GM23338 (cell line): ENCODE data around the gene SETBP1. TPM values are rescaled to one million over a fixed set of nuclear protein-coding genes. Genes with fewer than 3 reads are reported as not detected.

ENCODE experiments used
- ATAC-seq: fragments of 200-7000 bp; cut with Tn5 transposase; 3 replicates; pipeline ENCODE4 v1.9.1; 2020
- DNase-seq: peaks from one replicate; pipeline ENCODE4 v3.0.0-alpha.2; 2015; ENCODE audit warnings: low spot score
- H2AFZ ChIP-seq: fragments of 200-600 bp; sonication (generic); 2 replicates; pipeline ENCODE4 v1.8.0; 2016; ENCODE audit warnings: antibody characterized with exemption, mild to moderate bottlenecking, moderate library complexity
- H3F3A ChIP-seq: fragments of 200-600 bp; sonication (generic); replicated peaks from 2 replicates; pipeline ENCODE4 v1.8.0; 2017; ENCODE audit warnings: antibody characterized with exemption, mixed run types, low read depth
- H3K27ac ChIP-seq: fragments of 200-600 bp; sonication (generic); 2 replicates; pipeline ENCODE4 v1.6.1; 2016; ENCODE audit warnings: low read depth
- H3K27me3 ChIP-seq: fragments of 200-600 bp; sonication (generic); 2 replicates; pipeline ENCODE4 v1.8.0; 2016; ENCODE audit warnings: mild to moderate bottlenecking, mixed run types, moderate library complexity; ENCODE audit not compliant: insufficient read depth
- H3K36me3 ChIP-seq: fragments of 200-600 bp; sonication (generic); 2 replicates; pipeline ENCODE4 v1.8.0; 2016; ENCODE audit warnings: mild to moderate bottlenecking; ENCODE audit not compliant: insufficient read depth
- H3K4me1 ChIP-seq: fragments of 200-600 bp; sonication (generic); 2 replicates; pipeline ENCODE4 v1.8.0; 2016; ENCODE audit warnings: mild to moderate bottlenecking, moderate library complexity; ENCODE audit not compliant: insufficient read depth
- H3K4me2 ChIP-seq: fragments of 200-600 bp; sonication (generic); 2 replicates; pipeline ENCODE4 v1.7.1; 2017; ENCODE audit warnings: mixed run types
- H3K4me3 ChIP-seq: fragments of 200-600 bp; sonication (generic); 2 replicates; pipeline ENCODE4 v1.6.1; 2016; ENCODE audit warnings: mixed run types
- H3K79me2 ChIP-seq: fragments of 200-600 bp; sonication (generic); replicated peaks from 2 replicates; pipeline ENCODE4 v1.8.0; 2017; ENCODE audit warnings: mild to moderate bottlenecking; ENCODE audit not compliant: insufficient read depth
- H3K9me2 ChIP-seq: fragments of 200-600 bp; sonication (generic); 2 replicates; pipeline ENCODE4 v1.8.0; 2017; ENCODE audit not compliant: insufficient read depth
- H4K20me1 ChIP-seq: fragments of 200-600 bp; sonication (generic); replicated peaks from 2 replicates; pipeline ENCODE4 v1.8.0; 2017; ENCODE audit warnings: mild to moderate bottlenecking; ENCODE audit not compliant: insufficient read depth
- H3K27ac Mint-ChIP-seq: 2 replicates; pipeline ENCODE4 v1.8.0; 2020; ENCODE audit warnings: inconsistent platforms, mild to moderate bottlenecking, moderate library complexity, mixed read lengths
- H3K27me3 Mint-ChIP-seq: 3 replicates; pipeline ENCODE4 v1.8.0; 2022; ENCODE audit warnings: low read depth, mild to moderate bottlenecking, moderate library complexity, mixed read lengths, inconsistent platforms; ENCODE audit not compliant: insufficient read depth, poor library complexity
- H3K36me3 Mint-ChIP-seq: 3 replicates; pipeline ENCODE4 v1.8.0; 2021; ENCODE audit warnings: low read depth, mild to moderate bottlenecking, inconsistent platforms, moderate library complexity, mixed read lengths
- H3K4me1 Mint-ChIP-seq: 3 replicates; pipeline ENCODE4 v1.8.0; 2020; ENCODE audit warnings: mild to moderate bottlenecking, inconsistent platforms, mixed read lengths
- H3K4me3 Mint-ChIP-seq: 3 replicates; pipeline ENCODE4 v1.8.0; 2021; ENCODE audit warnings: moderate library complexity, mild to moderate bottlenecking, inconsistent platforms, mixed read lengths
- H3K9me3 Mint-ChIP-seq: 3 replicates; pipeline ENCODE4 v1.8.0; 2020; ENCODE audit warnings: moderate library complexity, mild to moderate bottlenecking, inconsistent platforms, mixed read lengths
- CREB1 ChIP-seq: fragments of 250-450 bp; sonication (Bioruptor Pico); IDR thresholded peaks from 2 replicates; pipeline ENCODE4 v1.5.0; 2020; ENCODE audit warnings: low read depth, mild to moderate bottlenecking, moderate library complexity
- CTCF ChIP-seq, 2 experiments: fragments of 200-600 bp in 1 of 2; sonication (generic) in 1 of 2; conservative IDR thresholded peaks; 2 replicates each; pipeline versions ENCODE4 v1.5.1 to v1.6.1; 2016 to 2017; ENCODE audit warnings: antibody characterized with exemption in 2 of 2, low read depth in 2 of 2, mild to moderate bottlenecking in 2 of 2, moderate library complexity in 1 of 2
- ETS1 ChIP-seq: IDR thresholded peaks from 2 replicates; pipeline ENCODE4 v1.6.1; 2016; ENCODE audit warnings: antibody characterized with exemption
- NANOG ChIP-seq: IDR thresholded peaks from 2 replicates; pipeline ENCODE4 v1.6.1; 2016; ENCODE audit warnings: antibody characterized with exemption, borderline replicate concordance
- POLR2AphosphoS5 ChIP-seq: IDR thresholded peaks from 2 replicates; pipeline ENCODE4 v1.6.1; 2016; ENCODE audit warnings: antibody characterized with exemption, low read depth
- ZNF331 ChIP-seq: fragments of 250-450 bp; sonication (Bioruptor Pico); IDR thresholded peaks from 2 replicates; pipeline ENCODE4 v1.5.0; 2020; ENCODE audit warnings: low read depth, mild to moderate bottlenecking, moderate library complexity
- ZNF462 ChIP-seq: fragments of 250-450 bp; sonication (Bioruptor Pico); IDR thresholded peaks from 2 replicates; pipeline ENCODE4 v1.5.0; 2020; ENCODE audit warnings: mild to moderate bottlenecking, moderate library complexity
- polyA plus RNA-seq: library from polyadenylated mRNA; unstranded; fragments of >200 nt; fragmentation: Nextera tagmentation; extraction: Ambion mirVana; gene quantifications from 2 replicates; pipeline ENCODE4 v1.2.1, GENCODE V29; 2016
- total RNA-seq: library from RNA; depleted of rRNA; stranded (reverse); fragments of >200 nt; shearing (Covaris generic); gene quantifications from 2 replicates; pipeline ENCODE4 v1.2.3, GENCODE V29; 2014

Gene SETBP1
- total and polyA plus RNA-seq, 2 experiments from 2014 or later, result 1.6 to 5.5 TPM

- no peak for TF ChIP-seq ZNF462
Observed at GRCh38 chr18:44958040-44958439, 277.4 kb downstream of the SETBP1 start (continued).

- no peak overlapping the region for H3K4me3 Mint-ChIP-seq
- no peaks in the 10 kb centered on the region for H3K27me3 Mint-ChIP-seq
- Histone ChIP-seq H4K20me1 (no peaks in the 10 kb centered on the region), H3K9me2 (0 out of 2 replicates have a peak, but pooled peaks cover 3% of the 10 kb centered on the region), H3K79me2 (no peaks in the 10 kb centered on the region), H3K4me1 (no peaks in the 10 kb centered on the region), H3F3A (no peaks in the 10 kb centered on the region), H3K27me3 (no peaks in the 10 kb centered on the region), H2AFZ (no peak overlapping the region), H3K4me3 (no peak overlapping the region), H3K27ac (no peak overlapping the region), H3K36me3 (no peaks in the 10 kb centered on the region), H3K4me2 (no peak overlapping the region)
- DNase-seq, result no peak
- no peak for ATAC-seq
- no peak overlapping the region for H3K27ac Mint-ChIP-seq
- H3K4me1 Mint-ChIP-seq, result peaks cover 3% of the 10 kb centered on the region; the same call in 2 of the 3 replicates
- no peaks in the 10 kb centered on the region for H3K9me3 Mint-ChIP-seq
- H3K36me3 Mint-ChIP-seq, result no peaks in the 10 kb centered on the region; the same call in 2 of the 3 replicates
- TF ChIP-seq NANOG (no peak), ZNF462 (no peak), CTCF (conservative IDR thresholded peaks at IDR 0.05; ENCODE audit: low read depth in 2 of 2) (no peak), CREB1 (CRISPR knock-in tag) (no peak), ETS1 (no peak), POLR2AphosphoS5 (no peak), ZNF331 (CRISPR knock-in tag) (no peak)
Observed at GRCh38 chr18:44958455-44958854, 277.8 kb downstream of the SETBP1 start.
